Aorta (tissue), 5 donors: ENCODE data around the gene MRPL23. TPM values are rescaled to one million over a fixed set of nuclear protein-coding genes. Genes with fewer than 3 reads are reported as not detected.

Source experiments
- ATAC-seq: fragments of 200-7000 bp; cut with Tn5 transposase; one replicate; pipeline ENCODE4 v1.9.1; 2022; ENCODE audit warnings: moderate library complexity; ENCODE audit not compliant: low FRiP score
- DNase-seq, 2 donors: peaks; one replicate each; pipeline ENCODE4 v3.0.0-alpha.2; 2020
- H3K27ac ChIP-seq, 2 donors: one replicate each; pipeline ENCODE4 v1.5.1; 2013; ENCODE audit warnings: low read length in 2 of 2, mild to moderate bottlenecking in 2 of 2, moderate library complexity in 2 of 2, control low read depth in 1 of 2, inconsistent platforms in 1 of 2, low read depth in 1 of 2
- H3K27me3 ChIP-seq, 2 donors: one replicate each; pipeline ENCODE4 v1.6.1; 2013; ENCODE audit warnings: control low read depth in 1 of 2, low read length in 1 of 2, mild to moderate bottlenecking in 1 of 2, moderate library complexity in 1 of 2; ENCODE audit not compliant: insufficient read depth in 2 of 2, control insufficient read depth in 1 of 2
- H3K36me3 ChIP-seq, 2 donors: one replicate each; pipeline ENCODE4 v1.6.1; 2013; ENCODE audit warnings: control low read depth in 1 of 2, low read length in 1 of 2, mild to moderate bottlenecking in 1 of 2; ENCODE audit not compliant: insufficient read depth in 2 of 2, control insufficient read depth in 1 of 2
- H3K4me1 ChIP-seq, 2 donors: one replicate each; pipeline ENCODE4 v1.6.1; 2013; ENCODE audit warnings: low read length in 2 of 2, control low read depth in 1 of 2, mild to moderate bottlenecking in 1 of 2, moderate library complexity in 1 of 2; ENCODE audit not compliant: insufficient read depth in 2 of 2, control insufficient read depth in 1 of 2
- H3K4me3 ChIP-seq, 2 donors: one replicate each; pipeline ENCODE4 v1.5.1; 2013; ENCODE audit warnings: low read length in 2 of 2, control low read depth in 1 of 2, mild to moderate bottlenecking in 1 of 2
- H3K9me3 ChIP-seq: one replicate; pipeline ENCODE4 v1.6.1; 2013; ENCODE audit warnings: mild to moderate bottlenecking, low read length; ENCODE audit not compliant: control insufficient read depth
- WGBS, 2 donors: extraction: QIAGEN DNeasy Blood & Tissue Kit; methylation state at CpG; one replicate each; pipeline ENCODE4 v1.1.7; 2013; 5-methylcytosine and 5-hydroxymethylcytosine counted together
- intact Hi-C, 2 donors: fragments of 100-400 bp; cut with DNase I; formaldehyde crosslinking; loops; one replicate each; pipeline versions ENCODE4 v1.14.2 to v1.15.0; 2022
- polyA plus RNA-seq, 2 donors: library from polyadenylated mRNA; stranded (reverse); fragments of 200-250 nt; gene quantifications; one replicate each; pipeline ENCODE4 v1.2.3, GENCODE V29; 2013
- total RNA-seq, 2 donors: library from RNA; stranded (reverse); fragmentation: NEBNext Ultra II Directional; extraction: Animal tissue kit (Norgen Biotek cat#: 25700); gene quantifications; one replicate each; pipeline ENCODE4 v1.2.1, GENCODE V29; 2021
- donor health status: healthy with polysubstance abuse.
- donor health status: Bipolar disorder and iron deficiency.
- donor health status: DM: no; HTN: no; CAD: no.
- donor health status: DM: no; HTN: no; CAD: no.
- donor health status: DM: yes; HTN: yes; CAD: no.

The MRPL23 gene
- total and polyA plus RNA-seq, 4 donors, result 23.4 to 143 (median 63.1) TPM

- ATAC-seq, result no peak
- Histone ChIP-seq H3K36me3 (no peaks in the 10 kb centered on the region), H3K27me3 (no peaks in the 10 kb centered on the region), H3K4me1 (no peaks in the 10 kb centered on the region), H3K27ac (no peak overlapping the region), H3K9me3 (no peaks in the 10 kb centered on the region), H3K4me3 (no peak overlapping the region)
- intact Hi-C loops, result no loop called here
- 68 to 70% methylated on average over 15 of the region's 15 CpGs for WGBS, 2 donors
- DNase-seq, result peak; percentile 26 to 50
Measured at GRCh38 chr11:1943576-1943975, 3.6 kb upstream of the MRPL23 start.

GRCh38 chr11:1943977-1944376 is 3.2 kb upstream of the MRPL23 start:
- Histone ChIP-seq H3K4me3 (no peak overlapping the region), H3K27ac (no peak overlapping the region), H3K27me3 (no peaks in the 10 kb centered on the region), H3K9me3 (no peaks in the 10 kb centered on the region), H3K36me3 (no peaks in the 10 kb centered on the region), H3K4me1 (no peaks in the 10 kb centered on the region)
- no peak for ATAC-seq
- WGBS, 2 donors, result 9 to 13% methylated on average over 9 of the region's 9 CpGs
- peak; percentile 43 to 54 for DNase-seq
- intact Hi-C loops, result no loop called here

- WGBS, 2 donors, result no CpG with 5 or more reads among the region's 36 CpGs
- no peak overlapping the region for H3K4me3 ChIP-seq
- no peaks in the 10 kb centered on the region for H3K27me3 ChIP-seq
- intact Hi-C loops, result no loop called here
- DNase-seq, result no peak
- no peaks in the 10 kb centered on the region for H3K36me3 ChIP-seq
- H3K27ac ChIP-seq, result no peak overlapping the region
- peak; percentile 54 for ATAC-seq
- no peaks in the 10 kb centered on the region for H3K9me3 ChIP-seq
- H3K4me1 ChIP-seq, result no peaks in the 10 kb centered on the region
Measured at GRCh38 chr11:1947592-1948237, 583 bp downstream of the MRPL23 start.

GRCh38 chr11:1948389-1948788 is 1.3 kb downstream of the MRPL23 start:
- no peaks in the 10 kb centered on the region for H3K36me3 ChIP-seq
- ATAC-seq (no peak), DNase-seq (no peak)
- WGBS, 2 donors, result no CpG with 5 or more reads among the region's 11 CpGs
- H3K4me3 ChIP-seq, result no peak overlapping the region
- intact Hi-C loops, result no loop called here
- H3K9me3 ChIP-seq, result no peaks in the 10 kb centered on the region
- H3K27ac ChIP-seq, result no peak overlapping the region
- no peaks in the 10 kb centered on the region for H3K4me1 ChIP-seq
- H3K27me3 ChIP-seq, result no peaks in the 10 kb centered on the region

GRCh38 chr11:1949302-1949701 is 2.2 kb downstream of the MRPL23 start:
- H3K9me3 ChIP-seq, result no peaks in the 10 kb centered on the region
- H3K36me3 ChIP-seq, result no peaks in the 10 kb centered on the region
- DNase-seq (peak in 1 of 2 donors; percentile 10), ATAC-seq (no peak)
- no peak overlapping the region for H3K27ac ChIP-seq
- no peaks in the 10 kb centered on the region for H3K4me1 ChIP-seq
- no peak overlapping the region for H3K4me3 ChIP-seq
- no CpG with 5 or more reads among the region's 6 CpGs for WGBS, 2 donors
- H3K27me3 ChIP-seq, result no peaks in the 10 kb centered on the region
- intact Hi-C loops, result no loop called here

GRCh38 chr11:1949922-1950321 is 2.8 kb downstream of the MRPL23 start:
- ATAC-seq, result no peak

GRCh38 chr11:1952806-1953482 is 5.8 kb downstream of the MRPL23 start:
- Histone ChIP-seq H3K4me1 (no peaks in the 10 kb centered on the region), H3K36me3 (no peaks in the 10 kb centered on the region), H3K27ac (no peak overlapping the region), H3K27me3 (no peaks in the 10 kb centered on the region), H3K9me3 (no peaks in the 10 kb centered on the region), H3K4me3 (no peak overlapping the region)
- WGBS, 2 donors, result no CpG with 5 or more reads among the region's 29 CpGs
- no peak for ATAC-seq
- intact Hi-C loops, result no loop called here
- DNase-seq, result peak in 1 of 2 donors; percentile 26

More at GRCh38 chr11:1949922-1950321, 2.8 kb downstream of the MRPL23 start:
- H3K4me1 ChIP-seq, result no peaks in the 10 kb centered on the region
- H3K4me3 ChIP-seq, result no peak overlapping the region
- no peaks in the 10 kb centered on the region for H3K27me3 ChIP-seq
- H3K9me3 ChIP-seq, result no peaks in the 10 kb centered on the region
- DNase-seq, result no peak
- no peak overlapping the region for H3K27ac ChIP-seq
- intact Hi-C loops, result no loop called here
- no peaks in the 10 kb centered on the region for H3K36me3 ChIP-seq
- WGBS, 2 donors, result no CpG with 5 or more reads among the region's 15 CpGs

- Histone ChIP-seq H3K9me3 (no peaks in the 10 kb centered on the region), H3K27ac (no peak overlapping the region), H3K4me1 (no peaks in the 10 kb centered on the region), H3K27me3 (no peaks in the 10 kb centered on the region), H3K4me3 (no peak overlapping the region), H3K36me3 (no peaks in the 10 kb centered on the region)
- ATAC-seq (no peak), DNase-seq (peak in 1 of 2 donors; percentile 40)
- WGBS, 2 donors, result 82% methylated on average over 4 of the region's 23 CpGs; no CpG with 5 or more reads in 1 of the 2 donors
- intact Hi-C loops, result no loop called here
Measured at GRCh38 chr11:1953489-1954266, 6.5 kb downstream of the MRPL23 start.
